ENCODE data around the gene GLRX3. TPM values are rescaled to one million over a fixed set of nuclear protein-coding genes. Genes with fewer than 3 reads are reported as not detected.
A peak's percentile ranks its signal among the peaks of the same experiment; 100 is the strongest.
"Not testable (repeated sequence)": the region's sequence is repeated elsewhere in the genome, so short reads cannot be mapped to it uniquely, and the experiment has no call there.

GLRX3 gene
- total and polyA plus RNA-seq, 2 of the 13 experiments (the other 11 are each of a cell fraction or from before 2014, with no cell fraction given), result 91.4 to 135 TPM

DNA sequence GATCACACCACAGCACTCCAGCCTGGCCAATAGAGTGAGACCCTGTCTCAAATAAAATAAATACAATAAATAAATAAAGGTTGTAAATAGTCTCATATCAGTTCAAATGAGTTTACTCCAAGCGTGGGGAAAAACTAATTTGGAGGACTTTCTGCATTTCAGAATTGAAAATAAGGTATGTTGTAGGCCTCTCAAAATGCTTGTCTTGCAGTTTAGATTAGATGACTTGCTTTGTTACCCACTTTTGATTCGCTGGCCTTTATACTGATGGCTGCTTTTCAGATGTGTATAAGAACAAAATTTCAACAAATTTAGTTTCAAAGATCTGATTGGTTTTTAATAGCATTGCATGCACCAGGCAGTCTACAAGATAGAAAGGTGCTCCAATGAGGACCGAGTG is 23.4 kb upstream of the GLRX3 start:
- ATAC-seq, result no peak
- TF ChIP-seq SMAD9 (CRISPR knock-in tag; IDR thresholded peaks at IDR 0.05) (no peak), TBP (CRISPR knock-in tag; IDR thresholded peaks at IDR 0.05) (no peak), MAFK (conservative IDR thresholded peaks at IDR 0.05 in 1 of 2, IDR thresholded peaks at IDR 0.05 in 1 of 2; ENCODE audit: low read length in 2 of 2) (peak in 1 of 2 experiments; percentile 61; a peak in 2 of 4 replicates), MAFF (IDR thresholded peaks at IDR 0.05; ENCODE audit: low read depth, low read length) (peak; percentile 21; the same call in 1 of the 2 replicates)
- H3K9me3 ChIP-seq (ENCODE audit: low read length), result peaks cover 7% of the 10 kb centered on the region; the same call in 1 of the 2 replicates
- no peak overlapping the region for H3K9ac ChIP-seq (ENCODE audit: insufficient read depth, low read depth, low read length)
- H3K36me3 ChIP-seq (replicated peaks in 1 of 2; ENCODE audit: control insufficient read depth in 1 of 2, insufficient read depth in 2 of 2, low read length in 2 of 2), result no peaks in the 10 kb centered on the region
- H3K4me3 ChIP-seq (replicated peaks in 1 of 3; ENCODE audit: insufficient read depth in 1 of 3, low read depth in 2 of 3, low read length in 3 of 3), result no peak overlapping the region
- ChIA-PET CTCF (ENCODE audit: low intra/inter-chr PET ratio, low total read pairs) (no interaction called here), POLR2A (no interaction called here)
- no peak for FAIRE-seq
- H3K27me3 ChIP-seq (ENCODE audit: control insufficient read depth in 1 of 2, insufficient read depth in 2 of 2, low read length in 2 of 2), result peaks cover 0 to 4% of the 10 kb centered on the region in 2 experiments; a peak in 1 of 5 replicates
- H3K79me2 ChIP-seq (ENCODE audit: insufficient read depth, low read length), result peaks cover 10% of the 10 kb centered on the region
- no peak for DNase-seq (ENCODE audit: low spot score)
- peaks cover 5% of the 10 kb centered on the region; the same call in 1 of the 2 replicates for H4K20me1 ChIP-seq (ENCODE audit: insufficient read depth, low read length)
- no peak overlapping the region for H3K27ac ChIP-seq (ENCODE audit: extremely low read length, insufficient read depth, low read length)
- in situ Hi-C loops (cut with HindIII; ENCODE audit: extremely low pct_ligation_motif_present, low pct_unique_long_range_greater_than_20kb) (no loop called here), intact Hi-C loops (cut with micrococcal nuclease; ENCODE audit: unreplicated experiment) (loop anchor here (10.0 kb wide), 1 partner anchor 648 kb away; the partner anchor contains the start of gene MGMT)
- H3K4me1 ChIP-seq (ENCODE audit: insufficient read depth, low read length), result peaks cover 23% of the 10 kb centered on the region
- BruUV-seq (replicated peaks), result no TSS peak
- H2AFZ ChIP-seq (ENCODE audit: low read length), result no peak overlapping the region
- WGBS (ENCODE audit: low lambda C conversion rate), result 96% methylated on average over 3 of the region's 3 CpGs
- H3K4me2 ChIP-seq (ENCODE audit: low read depth, low read length), result no peak overlapping the region

- BruUV-seq (replicated peaks); H3K4me3 ChIP-seq (replicated peaks in 1 of 3; ENCODE audit: insufficient read depth in 1 of 3, low read depth in 2 of 3, low read length in 3 of 3); H2AFZ ChIP-seq (ENCODE audit: low read length); POLR2A ChIA-PET; H4K20me1 ChIP-seq (ENCODE audit: insufficient read depth, low read length); H3K9ac ChIP-seq (ENCODE audit: insufficient read depth, low read depth, low read length); DNase-seq (ENCODE audit: low spot score); H3K4me1 ChIP-seq (ENCODE audit: insufficient read depth, low read length); ATAC-seq; in situ Hi-C loops (cut with HindIII; ENCODE audit: extremely low pct_ligation_motif_present, low pct_unique_long_range_greater_than_20kb); CTCF ChIA-PET (ENCODE audit: low intra/inter-chr PET ratio, low total read pairs); H3K9me3 ChIP-seq (ENCODE audit: low read length); H3K27ac ChIP-seq (ENCODE audit: extremely low read length, insufficient read depth, low read length); H3K36me3 ChIP-seq (replicated peaks in 1 of 2; ENCODE audit: control insufficient read depth in 1 of 2, insufficient read depth in 2 of 2, low read length in 2 of 2); H3K27me3 ChIP-seq (ENCODE audit: control insufficient read depth in 1 of 2, insufficient read depth in 2 of 2, low read length in 2 of 2); FAIRE-seq; H3K4me2 ChIP-seq (ENCODE audit: low read depth, low read length); H3K79me2 ChIP-seq (ENCODE audit: insufficient read depth, low read length): not testable (repeated sequence)
- 82% methylated on average over 4 of the region's 4 CpGs for WGBS (ENCODE audit: low lambda C conversion rate)
- intact Hi-C loops (cut with micrococcal nuclease; ENCODE audit: unreplicated experiment), result loop anchor here (10.0 kb wide), 1 partner anchor 652 kb away; the partner anchor contains the start of gene MGMT
These were observed 19.2 kb upstream of the GLRX3 start for GRCh38 chr10:130116942-130117341.

- POLR2A ChIA-PET, result not testable (repeated sequence)
These were observed 18.7 kb upstream of the GLRX3 start for GRCh38 chr10:130117535-130117934.

More at GRCh38 chr10:130117535-130117934, 18.7 kb upstream of the GLRX3 start:
- CTCF ChIA-PET (ENCODE audit: low intra/inter-chr PET ratio, low total read pairs); H4K20me1 ChIP-seq (ENCODE audit: insufficient read depth, low read length); H3K9ac ChIP-seq (ENCODE audit: insufficient read depth, low read depth, low read length); H3K27me3 ChIP-seq (ENCODE audit: control insufficient read depth in 1 of 2, insufficient read depth in 2 of 2, low read length in 2 of 2); H3K9me3 ChIP-seq (ENCODE audit: low read length); in situ Hi-C loops (cut with HindIII; ENCODE audit: extremely low pct_ligation_motif_present, low pct_unique_long_range_greater_than_20kb); ATAC-seq; H3K27ac ChIP-seq (ENCODE audit: extremely low read length, insufficient read depth, low read length); H3K4me3 ChIP-seq (replicated peaks in 1 of 3; ENCODE audit: insufficient read depth in 1 of 3, low read depth in 2 of 3, low read length in 3 of 3); H3K79me2 ChIP-seq (ENCODE audit: insufficient read depth, low read length); H3K36me3 ChIP-seq (replicated peaks in 1 of 2; ENCODE audit: control insufficient read depth in 1 of 2, insufficient read depth in 2 of 2, low read length in 2 of 2); FAIRE-seq; H3K4me1 ChIP-seq (ENCODE audit: insufficient read depth, low read length); DNase-seq (ENCODE audit: low spot score); H2AFZ ChIP-seq (ENCODE audit: low read length); BruUV-seq (replicated peaks); H3K4me2 ChIP-seq (ENCODE audit: low read depth, low read length): not testable (repeated sequence)
- intact Hi-C loops (cut with micrococcal nuclease; ENCODE audit: unreplicated experiment), result loop anchor here (10.0 kb wide), 1 partner anchor 653 kb away; the partner anchor contains the start of gene MGMT
- WGBS (ENCODE audit: low lambda C conversion rate), result 33% methylated on average over 4 of the region's 6 CpGs

All from HepG2 (cell line).